Endodermal cell (in vitro differentiated cells): ENCODE results near the gene COL27A1. TPM values are rescaled to one million over a fixed set of nuclear protein-coding genes. Genes with fewer than 3 reads are reported as not detected.

Source experiments
- DNase-seq: peaks from one replicate; pipeline ENCODE4 v3.0.0-alpha.2; 2017
- H3K27ac ChIP-seq: 2 replicates; pipeline ENCODE4 v1.5.1; 2013; ENCODE audit warnings: mild to moderate bottlenecking, low read depth, low read length, moderate library complexity
- H3K27me3 ChIP-seq: 2 replicates; pipeline ENCODE4 v1.6.1; 2013; ENCODE audit warnings: mild to moderate bottlenecking, low read length, moderate library complexity; ENCODE audit not compliant: insufficient read depth, control insufficient read depth, poor library complexity, severe bottlenecking
- H3K36me3 ChIP-seq: 2 replicates; pipeline ENCODE4 v1.7.0; 2013; ENCODE audit warnings: mild to moderate bottlenecking, low read length, moderate library complexity; ENCODE audit not compliant: control insufficient read depth, insufficient read depth
- H3K4me1 ChIP-seq: one replicate; pipeline ENCODE4 v1.7.0; 2013; ENCODE audit warnings: low read length; ENCODE audit not compliant: control insufficient read depth, insufficient read depth
- H3K4me3 ChIP-seq: 2 replicates; pipeline ENCODE4 v1.5.1; 2013; ENCODE audit warnings: mild to moderate bottlenecking, low read length, moderate library complexity
- H3K9ac ChIP-seq: 2 replicates; pipeline ENCODE4 v1.6.1; 2013; ENCODE audit warnings: mild to moderate bottlenecking, low read length, moderate library complexity; ENCODE audit not compliant: poor library complexity, severe bottlenecking; ENCODE audit errors: extremely low read depth
- H3K9me3 ChIP-seq: 2 replicates; pipeline ENCODE4 v1.6.1; 2013; ENCODE audit warnings: mild to moderate bottlenecking, low read length, moderate library complexity; ENCODE audit not compliant: control insufficient read depth
- H3K27ac Mint-ChIP-seq: 2 replicates; pipeline ENCODE4 v1.8.0; 2020; ENCODE audit warnings: mixed read lengths
- H3K27me3 Mint-ChIP-seq: 2 replicates; pipeline ENCODE4 v1.8.0; 2021; ENCODE audit warnings: mild to moderate bottlenecking, mixed read lengths; ENCODE audit not compliant: insufficient read depth
- H3K36me3 Mint-ChIP-seq: 2 replicates; pipeline ENCODE4 v1.8.0; 2020; ENCODE audit warnings: low read depth, mixed read lengths
- H3K4me1 Mint-ChIP-seq: 2 replicates; pipeline ENCODE4 v1.8.0; 2020; ENCODE audit warnings: mixed read lengths
- H3K4me3 Mint-ChIP-seq: 2 replicates; pipeline ENCODE4 v1.8.0; 2020; ENCODE audit warnings: mild to moderate bottlenecking, moderate library complexity, mixed read lengths
- H3K9me3 Mint-ChIP-seq: 2 replicates; pipeline ENCODE4 v1.8.0; 2020; ENCODE audit warnings: mild to moderate bottlenecking, mixed read lengths
- CTCF ChIP-seq: fragments of 200-600 bp; sonication (generic); conservative IDR thresholded peaks from 2 replicates; pipeline ENCODE4 v1.5.0; 2021; ENCODE audit warnings: antibody characterized with exemption, mild to moderate bottlenecking
- WGBS, 2 experiments: methylation state at CpG; one replicate each; pipeline versions ENCODE4 v1.1.5 to v1.1.7; 2013; ENCODE audit warnings: missing lambda C conversion rate in 2 of 2, mixed read lengths in 1 of 2; ENCODE audit not compliant: insufficient coverage in 1 of 2, insufficient read length in 1 of 2; 5-methylcytosine and 5-hydroxymethylcytosine counted together
- total RNA-seq, 2 donors: library from RNA; stranded (reverse); fragmentation: NEBNext Ultra II Directional in 1 of 2; extraction: Animal tissue kit (Norgen Biotek cat#: 25700) in 1 of 2; gene quantifications; 2 replicates in 1 of 2; 3 replicates in 1 of 2; pipeline ENCODE4 v1.2.1, GENCODE V29; 2021

COL27A1 gene
- total RNA-seq, 2 donors from 2014 or later: 43.8 to 69.5 TPM

GRCh38 chr9:114345493-114346065, 190.2 kb downstream of the COL27A1 start:
- no peak for TF ChIP-seq CTCF
- WGBS, 2 experiments: 96 to 98% methylated on average over 4 to 7 of the region's 7 CpGs
- Mint-ChIP-seq H3K27ac (no peak overlapping the region), H3K36me3 (peaks cover 32% of the 10 kb centered on the region), H3K4me1 (peaks cover 10% of the 10 kb centered on the region), H3K4me3 (no peak overlapping the region), H3K9me3 (no peaks in the 10 kb centered on the region), H3K27me3 (no peaks in the 10 kb centered on the region)
- Histone ChIP-seq H3K27me3 (no peaks in the 10 kb centered on the region), H3K36me3 (peaks cover 10% of the 10 kb centered on the region), H3K4me3 (no peak overlapping the region), H3K9me3 (no peaks in the 10 kb centered on the region), H3K27ac (no peak overlapping the region), H3K4me1 (no peaks in the 10 kb centered on the region), H3K9ac (no peak overlapping the region)
- DNase-seq: no peak

GRCh38 chr9:114346146-114346545, 190.8 kb downstream of the COL27A1 start:
- peaks cover 34% of the 10 kb centered on the region for H3K36me3 Mint-ChIP-seq
- no peaks in the 10 kb centered on the region for H3K9me3 Mint-ChIP-seq
- no peak overlapping the region for H3K4me3 Mint-ChIP-seq
- TF ChIP-seq CTCF: no peak
- no peaks in the 10 kb centered on the region for H3K9me3 ChIP-seq
- no peaks in the 10 kb centered on the region for H3K4me1 ChIP-seq
- no peaks in the 10 kb centered on the region for H3K27me3 ChIP-seq
- WGBS, 2 experiments: 92% methylated on average over 11 of the region's 11 CpGs
- no peak overlapping the region for H3K4me3 ChIP-seq
- H3K36me3 ChIP-seq: peaks cover 10% of the 10 kb centered on the region
- DNase-seq: no peak
- no peak overlapping the region for H3K9ac ChIP-seq
- H3K27ac Mint-ChIP-seq: no peak overlapping the region
- H3K27ac ChIP-seq: no peak overlapping the region
- peaks cover 10% of the 10 kb centered on the region for H3K4me1 Mint-ChIP-seq
- no peaks in the 10 kb centered on the region for H3K27me3 Mint-ChIP-seq

GRCh38 chr9:114347675-114348074, 192.3 kb downstream of the COL27A1 start:
- peaks cover 10% of the 10 kb centered on the region for H3K36me3 ChIP-seq
- H3K27me3 Mint-ChIP-seq: no peaks in the 10 kb centered on the region
- H3K9me3 Mint-ChIP-seq: no peaks in the 10 kb centered on the region
- no peak overlapping the region for H3K4me3 Mint-ChIP-seq
- H3K27me3 ChIP-seq: no peaks in the 10 kb centered on the region
- DNase-seq: no peak
- H3K36me3 Mint-ChIP-seq: peaks cover 30% of the 10 kb centered on the region
- H3K9ac ChIP-seq: no peak overlapping the region
- H3K27ac ChIP-seq: peak overlapping the region; percentile 60
- no peak for TF ChIP-seq CTCF
- H3K9me3 ChIP-seq: no peaks in the 10 kb centered on the region
- no peaks in the 10 kb centered on the region for H3K4me1 ChIP-seq
- no peak overlapping the region for H3K4me3 ChIP-seq
- peaks cover 10% of the 10 kb centered on the region for H3K4me1 Mint-ChIP-seq
- no peak overlapping the region for H3K27ac Mint-ChIP-seq
- WGBS, 2 experiments: 88 to 89% methylated on average over 15 of the region's 15 CpGs
